ENCODE measurements around the gene PHAF1.

The PHAF1 gene

GRCh38 chr16:67158637-67159600 is 49.2 kb downstream of the PHAF1 start:
- ATAC-seq (ENCODE audit: low read depth) (no peak), DNase-seq (ENCODE audit: low spot score) (peak; percentile 70)
- Histone ChIP-seq H3K4me3 (ENCODE audit: severe bottlenecking) (peak overlapping the region; percentile 61), H3K27ac (ENCODE audit: poor library complexity, severe bottlenecking) (peak overlapping the region; percentile 46), H3K27me3 (ENCODE audit: insufficient read depth, poor library complexity, severe bottlenecking) (no peaks in the 10 kb centered on the region), H3K36me3 (ENCODE audit: low read depth) (no peaks in the 10 kb centered on the region), H3K4me1 (ENCODE audit: insufficient read depth, poor library complexity, severe bottlenecking) (no peaks in the 10 kb centered on the region), H3K9me3 (ENCODE audit: severe bottlenecking) (no peaks in the 10 kb centered on the region)
- no peak for TF ChIP-seq CTCF (IDR thresholded peaks at IDR 0.05; ENCODE audit: poor library complexity, severe bottlenecking)

- no peak overlapping the region for H3K4me3 ChIP-seq (ENCODE audit: severe bottlenecking)
- TF ChIP-seq CTCF (IDR thresholded peaks at IDR 0.05; ENCODE audit: poor library complexity, severe bottlenecking), result no peak
These were observed 51.9 kb downstream of the PHAF1 start for GRCh38 chr16:67161595-67162058.

GRCh38 chr16:67162506-67163163 is 52.9 kb downstream of the PHAF1 start:
- ATAC-seq (ENCODE audit: low read depth), result no peak
- Histone ChIP-seq H3K4me3 (ENCODE audit: severe bottlenecking) (no peak overlapping the region), H3K27me3 (ENCODE audit: insufficient read depth, poor library complexity, severe bottlenecking) (no peaks in the 10 kb centered on the region), H3K9me3 (ENCODE audit: severe bottlenecking) (no peaks in the 10 kb centered on the region), H3K4me1 (ENCODE audit: insufficient read depth, poor library complexity, severe bottlenecking) (no peaks in the 10 kb centered on the region), H3K27ac (ENCODE audit: poor library complexity, severe bottlenecking) (peak overlapping the region; percentile 43), H3K36me3 (ENCODE audit: low read depth) (no peaks in the 10 kb centered on the region)
- DNase-seq (ENCODE audit: low spot score), result no peak
- no peak for TF ChIP-seq CTCF (IDR thresholded peaks at IDR 0.05; ENCODE audit: poor library complexity, severe bottlenecking)

More at GRCh38 chr16:67161595-67162058, 51.9 kb downstream of the PHAF1 start:
- H3K9me3 ChIP-seq (ENCODE audit: severe bottlenecking), result no peaks in the 10 kb centered on the region
- DNase-seq (ENCODE audit: low spot score) (no peak), ATAC-seq (ENCODE audit: low read depth) (no peak)
- no peaks in the 10 kb centered on the region for H3K36me3 ChIP-seq (ENCODE audit: low read depth)
- no peak overlapping the region for H3K27ac ChIP-seq (ENCODE audit: poor library complexity, severe bottlenecking)
- no peaks in the 10 kb centered on the region for H3K27me3 ChIP-seq (ENCODE audit: insufficient read depth, poor library complexity, severe bottlenecking)
- H3K4me1 ChIP-seq (ENCODE audit: insufficient read depth, poor library complexity, severe bottlenecking), result no peaks in the 10 kb centered on the region

- Histone ChIP-seq H3K27me3 (ENCODE audit: insufficient read depth, poor library complexity, severe bottlenecking) (no peaks in the 10 kb centered on the region), H3K4me3 (ENCODE audit: severe bottlenecking) (peak overlapping the region; percentile 35), H3K27ac (ENCODE audit: poor library complexity, severe bottlenecking) (peak overlapping the region; percentile 43), H3K4me1 (ENCODE audit: insufficient read depth, poor library complexity, severe bottlenecking) (no peaks in the 10 kb centered on the region), H3K9me3 (ENCODE audit: severe bottlenecking) (no peaks in the 10 kb centered on the region), H3K36me3 (ENCODE audit: low read depth) (no peaks in the 10 kb centered on the region)
- ATAC-seq (ENCODE audit: low read depth) (peak; percentile 49), DNase-seq (ENCODE audit: low spot score) (peak; percentile 77)
- peak; percentile 4 for TF ChIP-seq CTCF (IDR thresholded peaks at IDR 0.05; ENCODE audit: poor library complexity, severe bottlenecking)
These were observed 53.6 kb downstream of the PHAF1 start for GRCh38 chr16:67163164-67163998.
